ENCODE measurements around the gene PRUNE2. TPM values are rescaled to one million over a fixed set of nuclear protein-coding genes. Genes with fewer than 3 reads are reported as not detected.

Gene PRUNE2
- polyA plus RNA-seq, 4 donors = 5.3 to 16.7 (median 10.7) TPM

GRCh38 chr9:76644171-76644570 is 261.7 kb downstream of the PRUNE2 start:
- DNase-seq (ENCODE audit: low read depth in 4 of 4, low spot score in 3 of 4) = no peak

- no peak for DNase-seq (ENCODE audit: low read depth in 4 of 4, low spot score in 3 of 4)
These were observed 262.4 kb downstream of the PRUNE2 start for GRCh38 chr9:76643399-76644117.

DNA sequence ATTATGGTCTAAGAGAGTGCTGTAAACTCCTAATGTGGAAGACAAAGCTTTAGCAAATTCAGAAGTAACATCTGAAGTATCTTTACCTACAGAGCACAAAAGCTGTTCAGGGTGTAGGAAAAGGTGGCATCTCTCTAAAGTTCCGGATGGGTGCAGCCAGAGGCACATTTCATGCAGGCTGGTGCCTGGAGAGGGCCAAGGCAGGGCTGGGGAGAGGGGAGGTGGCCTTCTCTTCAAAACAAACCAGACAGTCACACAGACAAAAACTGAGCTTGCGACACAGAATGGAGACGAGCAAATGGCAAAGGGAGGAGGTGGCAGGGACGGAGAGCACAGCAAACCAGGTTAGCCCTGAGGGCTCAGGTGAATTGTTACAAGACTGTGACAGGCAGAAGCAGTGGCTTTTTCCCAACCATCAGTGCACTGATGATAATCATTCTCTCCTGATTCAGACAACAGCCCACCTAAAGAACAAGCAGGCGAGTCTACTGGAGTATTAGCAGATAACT is 263.2 kb downstream of the PRUNE2 start:
- no peak for DNase-seq (ENCODE audit: low read depth in 4 of 4, low spot score in 3 of 4)

- no peak for DNase-seq (ENCODE audit: low read depth in 4 of 4, low spot score in 3 of 4)
These were observed 263.8 kb downstream of the PRUNE2 start for GRCh38 chr9:76642074-76642473.

GRCh38 chr9:76638001-76638400 is 267.9 kb downstream of the PRUNE2 start:
- no peak for DNase-seq (ENCODE audit: low read depth in 4 of 4, low spot score in 3 of 4)

- DNase-seq (ENCODE audit: low read depth in 4 of 4, low spot score in 3 of 4) = no peak
These were observed 268.5 kb downstream of the PRUNE2 start for GRCh38 chr9:76637416-76637815.

GRCh38 chr9:76634356-76635054 is 271.4 kb downstream of the PRUNE2 start:
- no peak for DNase-seq (ENCODE audit: low read depth in 4 of 4, low spot score in 3 of 4)

GRCh38 chr9:76630916-76631315 is 275.0 kb downstream of the PRUNE2 start:
- DNase-seq (ENCODE audit: low read depth in 4 of 4, low spot score in 3 of 4) = no peak

DNA sequence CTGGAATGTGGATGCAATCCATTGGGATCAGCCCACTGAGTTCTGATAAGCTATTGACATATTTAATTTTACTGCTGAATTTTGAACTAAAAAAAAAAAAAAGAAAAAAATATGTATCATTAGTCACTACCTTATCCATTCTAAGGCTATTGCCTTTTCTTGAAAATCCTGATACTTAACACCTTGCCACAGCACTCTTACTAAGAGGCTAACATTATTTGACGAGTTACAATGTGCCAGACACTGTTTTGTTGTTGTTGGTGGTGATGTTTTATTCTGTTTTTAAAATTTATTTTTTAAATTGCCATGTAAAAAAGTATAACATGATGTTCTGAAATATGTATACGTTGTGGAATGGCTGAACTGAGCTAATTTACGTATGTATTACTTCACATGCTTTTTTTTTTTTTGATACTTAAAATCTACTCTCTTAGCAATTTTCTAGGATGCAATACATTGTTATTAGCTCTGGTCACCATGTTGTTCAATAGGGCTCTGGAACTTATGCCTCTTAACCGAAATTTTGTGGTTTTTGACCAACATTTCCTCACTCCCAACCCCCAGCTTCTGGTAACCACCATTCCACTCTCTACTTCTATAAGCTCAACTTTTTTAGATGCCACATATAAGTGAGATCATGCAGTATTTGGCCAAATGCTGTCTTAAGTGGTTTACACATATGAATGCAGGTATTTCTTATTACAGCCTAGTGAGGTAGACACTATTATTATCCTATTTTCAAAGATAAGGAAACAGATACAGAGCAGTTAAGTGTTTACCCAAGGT is 276.5 kb downstream of the PRUNE2 start:
- DNase-seq (ENCODE audit: low read depth in 4 of 4, low spot score in 3 of 4) = no peak

- DNase-seq (ENCODE audit: low read depth in 4 of 4, low spot score in 3 of 4) = no peak
These were observed 277.8 kb downstream of the PRUNE2 start for GRCh38 chr9:76628155-76628554.

- no peak for DNase-seq (ENCODE audit: low read depth in 4 of 4, low spot score in 3 of 4)
These were observed 278.9 kb downstream of the PRUNE2 start for GRCh38 chr9:76626980-76627379.

DNA sequence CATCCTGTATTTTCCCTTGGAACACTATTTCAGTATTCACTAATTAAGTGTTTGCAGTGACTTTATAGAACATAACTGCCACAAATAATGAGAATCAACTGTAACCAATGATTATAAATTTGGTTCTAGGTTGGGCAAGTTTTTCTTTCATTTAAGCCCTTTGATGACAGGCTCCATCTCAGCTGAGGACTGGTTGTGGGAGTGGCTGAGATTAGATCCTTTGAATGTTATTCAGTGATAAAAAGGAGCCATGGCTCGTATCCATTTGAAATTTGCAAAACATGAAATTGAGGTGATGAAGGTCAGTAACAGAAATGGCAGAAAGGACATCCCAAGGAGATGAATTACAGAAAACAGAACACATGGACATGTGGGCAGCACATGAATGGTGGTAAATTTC is 279.8 kb downstream of the PRUNE2 start:
- no peak for DNase-seq (ENCODE audit: low read depth in 4 of 4, low spot score in 3 of 4)

GRCh38 chr9:76624391-76625048 is 281.4 kb downstream of the PRUNE2 start:
- DNase-seq (ENCODE audit: low read depth in 4 of 4, low spot score in 3 of 4) = no peak

DNA sequence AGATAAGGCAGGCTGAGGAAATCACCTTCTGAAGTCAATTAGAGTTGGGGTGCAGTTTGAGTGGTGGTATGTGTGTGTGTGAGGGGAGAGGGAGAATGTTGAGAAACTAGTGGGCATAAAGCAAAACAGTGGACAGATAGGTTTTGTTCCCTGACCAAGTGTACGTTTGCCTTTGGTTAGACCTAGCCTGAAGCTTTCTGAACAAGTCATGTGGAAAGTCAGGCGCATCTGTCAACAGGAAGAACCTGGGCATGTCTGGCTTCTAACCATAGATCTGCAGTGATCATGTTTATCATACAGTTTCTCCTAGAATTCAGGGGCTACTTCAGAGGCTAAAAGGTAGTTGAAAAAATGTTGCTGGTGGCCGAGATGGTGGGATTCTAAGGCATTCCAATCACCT is 284.9 kb downstream of the PRUNE2 start:
- no peak for DNase-seq (ENCODE audit: low read depth in 4 of 4, low spot score in 3 of 4)

DNA sequence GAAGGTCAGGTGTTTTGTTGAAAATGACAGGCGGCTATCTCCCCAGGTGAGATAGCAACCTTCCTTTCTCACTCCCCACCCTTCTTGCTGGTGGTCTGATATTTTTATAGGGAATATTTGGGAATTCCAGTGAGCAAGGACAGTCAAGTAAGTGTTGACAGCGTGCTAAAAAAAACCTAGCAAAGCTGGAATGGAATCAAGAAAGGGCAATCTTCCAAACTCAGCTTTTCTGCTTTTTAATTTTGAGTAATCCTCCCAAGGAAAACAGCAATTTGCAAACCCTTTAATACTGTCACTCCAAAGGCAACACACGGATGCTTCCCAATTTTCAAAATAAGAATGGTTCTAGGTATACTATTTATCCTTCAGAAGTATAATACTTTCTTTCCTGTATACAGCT is 285.3 kb downstream of the PRUNE2 start:
- DNase-seq (ENCODE audit: low read depth in 4 of 4, low spot score in 3 of 4) = no peak

GRCh38 chr9:76619640-76620039 is 286.3 kb downstream of the PRUNE2 start:
- DNase-seq (ENCODE audit: low read depth in 4 of 4, low spot score in 3 of 4) = no peak

DNA sequence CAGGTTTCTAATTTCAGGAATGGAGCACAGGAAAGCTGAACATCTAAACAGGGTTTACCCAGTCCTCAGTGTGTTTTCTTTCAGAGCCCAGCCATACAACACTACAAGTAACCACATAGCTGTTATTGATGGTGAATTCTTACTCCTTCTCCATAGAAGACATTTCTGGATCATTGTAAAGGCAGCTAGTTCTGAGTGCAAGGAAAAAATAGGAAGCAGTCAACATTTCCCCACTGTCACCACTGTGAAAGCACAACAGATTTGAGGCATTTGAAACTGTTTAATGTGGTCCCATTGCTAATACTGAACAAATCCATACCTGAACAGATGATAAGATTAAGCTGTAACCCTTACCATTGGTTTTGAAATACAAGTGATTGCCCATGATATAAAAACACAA is 286.7 kb downstream of the PRUNE2 start:
- no peak for DNase-seq (ENCODE audit: low read depth in 4 of 4, low spot score in 3 of 4)

DNA sequence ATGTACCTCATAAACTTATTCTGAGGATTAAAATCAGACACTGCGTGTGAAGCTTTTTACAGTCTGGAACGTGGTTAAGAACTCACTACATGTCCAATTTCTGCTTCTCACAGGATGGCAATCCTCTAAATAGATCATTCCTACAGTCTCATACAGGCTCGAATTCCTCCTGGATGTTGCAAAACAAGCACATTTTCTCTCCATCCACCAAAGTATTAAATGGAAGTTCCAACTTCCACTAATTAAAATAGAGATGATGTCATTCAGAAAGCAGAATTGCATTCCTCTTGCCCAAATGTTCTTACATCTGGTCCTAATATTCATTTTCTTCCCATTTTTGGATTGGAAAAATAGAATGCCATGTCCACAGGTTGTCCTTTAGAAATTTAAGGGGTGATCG is 287.2 kb downstream of the PRUNE2 start:
- DNase-seq (ENCODE audit: low read depth in 4 of 4, low spot score in 3 of 4) = no peak

DNA sequence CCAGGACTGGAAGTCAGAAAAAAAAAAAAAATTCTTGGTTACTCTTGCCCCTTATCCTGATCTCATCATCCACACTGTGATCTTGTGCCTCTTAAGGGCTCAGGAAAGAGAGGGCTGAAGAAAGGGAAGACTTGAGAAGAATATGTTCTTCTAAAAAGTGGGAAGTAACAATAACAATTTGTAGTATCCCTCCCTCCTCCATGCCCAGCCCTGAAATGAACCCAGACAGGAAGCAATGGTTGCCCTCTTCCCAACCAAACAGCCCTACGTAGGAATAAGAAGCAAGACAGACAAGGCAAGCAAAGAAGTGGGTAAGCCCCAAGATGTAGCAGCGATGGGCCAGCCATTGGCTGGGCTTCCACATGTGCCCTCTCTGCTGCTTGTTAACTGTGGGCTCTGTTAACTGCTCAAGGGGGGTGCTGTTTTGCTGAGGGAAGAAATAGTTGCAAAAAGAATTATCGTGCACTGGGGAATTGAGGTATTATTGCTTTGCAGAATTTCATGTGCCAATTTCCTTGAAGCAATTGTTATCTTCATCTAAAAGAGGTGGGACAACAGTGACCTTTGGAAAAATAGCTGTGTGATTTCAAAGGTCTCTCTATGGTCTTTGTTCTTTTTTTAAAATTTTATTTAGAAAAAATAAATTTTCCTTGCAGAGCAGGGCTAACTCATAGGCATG is 288.3 kb downstream of the PRUNE2 start:
- DNase-seq (ENCODE audit: low read depth in 4 of 4, low spot score in 3 of 4) = no peak

- no peak for DNase-seq (ENCODE audit: low read depth in 4 of 4, low spot score in 3 of 4)
These were observed 289.1 kb downstream of the PRUNE2 start for GRCh38 chr9:76616780-76617179.

Measured in left renal pelvis (tissue), 4 donors.